ENCODE data around the gene TICRR.

Gene TICRR

GRCh38 chr15:89631902-89632264, 56.6 kb downstream of the TICRR start:
- in situ Hi-C loops (cut with MboI; ENCODE audit: low sequenced_read_pairs, unreplicated experiment) = no loop called here
- peak; percentile 21 for DNase-seq (ENCODE audit: low spot score)
- no peak for TF ChIP-seq CTCF (IDR thresholded peaks at IDR 0.05; ENCODE audit: borderline replicate concordance, control extremely low read depth, extremely low read depth, insufficient read depth, missing control alignments)

- TF ChIP-seq CTCF (IDR thresholded peaks at IDR 0.05; ENCODE audit: borderline replicate concordance, control extremely low read depth, extremely low read depth, insufficient read depth, missing control alignments) = no peak
- in situ Hi-C loops (cut with MboI; ENCODE audit: low sequenced_read_pairs, unreplicated experiment) = no loop called here
- peak; percentile 25 for DNase-seq (ENCODE audit: low spot score)
These were observed 57.5 kb downstream of the TICRR start for GRCh38 chr15:89632563-89633430.

GRCh38 chr15:89633585-89633984, 58.3 kb downstream of the TICRR start:
- TF ChIP-seq CTCF (IDR thresholded peaks at IDR 0.05; ENCODE audit: borderline replicate concordance, control extremely low read depth, extremely low read depth, insufficient read depth, missing control alignments) = no peak
- in situ Hi-C loops (cut with MboI; ENCODE audit: low sequenced_read_pairs, unreplicated experiment) = no loop called here

GRCh38 chr15:89640245-89640644, 65.0 kb downstream of the TICRR start:
- DNase-seq (ENCODE audit: low spot score) = no peak
- TF ChIP-seq CTCF (IDR thresholded peaks at IDR 0.05; ENCODE audit: borderline replicate concordance, control extremely low read depth, extremely low read depth, insufficient read depth, missing control alignments) = no peak
- in situ Hi-C loops (cut with MboI; ENCODE audit: low sequenced_read_pairs, unreplicated experiment) = no loop called here

More at GRCh38 chr15:89633585-89633984, 58.3 kb downstream of the TICRR start:
- DNase-seq (ENCODE audit: low spot score) = peak; percentile 23

- TF ChIP-seq CTCF (IDR thresholded peaks at IDR 0.05; ENCODE audit: borderline replicate concordance, control extremely low read depth, extremely low read depth, insufficient read depth, missing control alignments) = no peak
- in situ Hi-C loops (cut with MboI; ENCODE audit: low sequenced_read_pairs, unreplicated experiment) = no loop called here
- DNase-seq (ENCODE audit: low spot score) = no peak
These were observed 65.8 kb downstream of the TICRR start for GRCh38 chr15:89641053-89641452.

GRCh38 chr15:89642106-89642505, 66.8 kb downstream of the TICRR start:
- in situ Hi-C loops (cut with MboI; ENCODE audit: low sequenced_read_pairs, unreplicated experiment) = no loop called here

More at GRCh38 chr15:89642106-89642505, 66.8 kb downstream of the TICRR start:
- no peak for TF ChIP-seq CTCF (IDR thresholded peaks at IDR 0.05; ENCODE audit: borderline replicate concordance, control extremely low read depth, extremely low read depth, insufficient read depth, missing control alignments)
- DNase-seq (ENCODE audit: low spot score) = no peak

Data from GM13976 (cell line).